D721Med (cell line): ENCODE measurements around the gene MTO1.

Experiments used
- DNase-seq: peaks from one replicate; pipeline ENCODE4 v3.0.0; 2011; ENCODE audit warnings: low spot score; ENCODE audit not compliant: insufficient read length
- FAIRE-seq: peaks from 2 replicates; lab custom pipeline; 2011; peaks lifted over from hg19 to GRCh38; lab: Jason Lieb, UNC
- TF ChIP-seq, protein P1 (sequence below): IDR thresholded peaks from 2 replicates; pipeline ENCODE4 v1.5.1; 2012; ENCODE audit warnings: mild to moderate bottlenecking, control low read depth; ENCODE audit not compliant: insufficient read depth; ENCODE audit errors: missing control alignments

The MTO1 gene

DNA sequence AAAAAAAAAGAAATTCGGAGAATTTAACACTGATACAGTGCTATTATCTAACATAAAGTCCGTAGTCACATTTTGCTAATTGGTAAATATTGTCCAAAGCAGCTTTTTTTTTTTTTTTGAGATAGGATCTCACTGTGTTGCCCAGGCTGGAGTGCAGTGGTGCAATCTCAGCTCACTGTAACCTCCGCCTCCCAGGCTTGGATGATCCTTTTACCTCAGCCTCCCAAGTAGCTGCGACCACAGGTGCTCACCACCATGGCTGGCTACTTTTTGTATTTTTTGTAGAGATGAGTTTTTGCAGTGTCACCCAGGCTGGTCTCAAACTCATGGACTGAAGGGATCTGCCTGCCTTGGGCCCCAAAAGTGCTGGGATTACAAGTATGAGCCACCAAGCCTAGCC, 15.9 kb downstream of the MTO1 start:
- DNase-seq: no peak
- no peak for FAIRE-seq

DNA sequence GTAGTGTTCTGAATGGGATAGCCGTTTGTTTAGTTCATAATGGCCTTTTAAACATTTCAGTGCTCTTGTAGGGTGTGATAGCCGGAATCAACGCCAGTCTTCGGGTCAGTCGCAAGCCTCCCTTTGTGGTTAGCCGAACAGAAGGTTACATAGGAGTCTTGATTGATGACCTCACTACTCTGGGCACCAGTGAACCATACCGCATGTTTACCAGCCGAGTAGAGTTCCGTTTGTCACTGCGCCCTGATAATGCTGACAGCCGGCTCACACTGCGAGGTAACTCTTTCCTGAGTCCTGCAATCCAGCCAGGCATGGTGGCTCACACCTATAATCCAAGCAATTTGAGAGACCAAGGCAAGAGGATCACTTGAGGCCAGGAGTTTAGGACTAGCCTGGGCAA, 20.4 kb downstream of the MTO1 start:
- DNase-seq (no peak), FAIRE-seq (no peak)
- TF ChIP-seq, protein P1, sequence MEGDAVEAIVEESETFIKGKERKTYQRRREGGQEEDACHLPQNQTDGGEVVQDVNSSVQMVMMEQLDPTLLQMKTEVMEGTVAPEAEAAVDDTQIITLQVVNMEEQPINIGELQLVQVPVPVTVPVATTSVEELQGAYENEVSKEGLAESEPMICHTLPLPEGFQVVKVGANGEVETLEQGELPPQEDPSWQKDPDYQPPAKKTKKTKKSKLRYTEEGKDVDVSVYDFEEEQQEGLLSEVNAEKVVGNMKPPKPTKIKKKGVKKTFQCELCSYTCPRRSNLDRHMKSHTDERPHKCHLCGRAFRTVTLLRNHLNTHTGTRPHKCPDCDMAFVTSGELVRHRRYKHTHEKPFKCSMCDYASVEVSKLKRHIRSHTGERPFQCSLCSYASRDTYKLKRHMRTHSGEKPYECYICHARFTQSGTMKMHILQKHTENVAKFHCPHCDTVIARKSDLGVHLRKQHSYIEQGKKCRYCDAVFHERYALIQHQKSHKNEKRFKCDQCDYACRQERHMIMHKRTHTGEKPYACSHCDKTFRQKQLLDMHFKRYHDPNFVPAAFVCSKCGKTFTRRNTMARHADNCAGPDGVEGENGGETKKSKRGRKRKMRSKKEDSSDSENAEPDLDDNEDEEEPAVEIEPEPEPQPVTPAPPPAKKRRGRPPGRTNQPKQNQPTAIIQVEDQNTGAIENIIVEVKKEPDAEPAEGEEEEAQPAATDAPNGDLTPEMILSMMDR: no peak

More for the DNA sequence above, 15.9 kb downstream of the MTO1 start:
- TF ChIP-seq, protein P1: no peak

DNA sequence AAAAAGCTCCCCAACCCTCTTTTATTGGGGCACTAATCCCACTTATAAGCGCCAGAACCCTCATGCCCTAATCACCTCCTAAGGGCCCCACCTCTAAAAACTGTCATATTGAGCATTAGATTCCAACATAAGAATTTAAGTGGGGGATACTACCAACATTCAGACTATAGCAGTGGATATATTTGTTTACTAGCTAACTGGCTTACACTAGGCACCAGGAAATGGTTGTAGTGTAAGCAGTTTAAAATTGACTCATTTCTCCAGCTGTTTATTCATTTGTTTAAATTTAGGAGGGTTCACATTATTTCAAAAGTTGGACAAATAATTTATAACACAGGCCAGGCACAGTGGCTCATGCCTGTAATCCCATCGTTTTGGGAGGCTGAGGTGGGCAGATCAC, 22.9 kb downstream of the MTO1 start:
- FAIRE-seq: no peak
- TF ChIP-seq, protein P1: no peak
- no peak for DNase-seq

DNA sequence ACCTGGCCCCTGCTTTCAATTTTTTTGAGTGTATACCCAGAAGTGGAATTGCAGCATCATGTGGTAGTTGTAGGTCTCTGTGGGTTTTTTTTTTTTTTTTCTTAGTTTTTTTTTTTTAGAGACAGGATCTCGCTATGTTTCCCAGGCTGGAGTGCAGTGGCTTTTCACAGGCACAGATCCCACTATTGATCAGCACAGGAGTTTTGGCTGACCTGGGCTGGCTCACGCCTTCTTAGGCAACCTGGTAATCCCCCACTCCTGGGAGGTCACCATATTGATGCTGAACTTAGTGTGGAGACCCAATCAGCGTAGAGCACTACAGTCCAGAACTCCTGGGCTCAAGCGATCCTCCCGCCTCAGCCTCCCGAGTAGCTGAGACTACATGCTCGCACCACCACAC, 25.9 kb downstream of the MTO1 start:
- no peak for DNase-seq
- TF ChIP-seq, protein P1: no peak
- no peak for FAIRE-seq

DNA sequence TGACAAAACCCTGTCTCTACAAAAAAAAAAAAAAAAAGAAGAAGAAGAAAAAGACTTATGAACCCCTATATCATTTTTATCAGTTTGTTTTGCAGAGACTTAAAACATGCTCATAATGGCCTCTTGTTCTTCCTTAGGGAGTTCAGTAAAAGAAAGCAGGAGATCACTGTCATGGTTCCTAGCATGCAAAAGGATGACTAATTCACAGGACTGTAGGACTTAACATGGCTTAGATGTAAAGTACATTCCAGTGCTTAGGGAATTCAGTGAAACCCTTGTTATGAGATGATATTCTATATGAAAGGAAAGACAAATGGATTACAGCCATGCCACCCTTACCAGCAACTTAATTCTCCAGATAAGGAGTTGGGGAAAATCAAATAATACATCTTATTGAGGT, 29.8 kb downstream of the MTO1 start:
- TF ChIP-seq, protein P1: no peak
- DNase-seq (no peak), FAIRE-seq (no peak)

DNA sequence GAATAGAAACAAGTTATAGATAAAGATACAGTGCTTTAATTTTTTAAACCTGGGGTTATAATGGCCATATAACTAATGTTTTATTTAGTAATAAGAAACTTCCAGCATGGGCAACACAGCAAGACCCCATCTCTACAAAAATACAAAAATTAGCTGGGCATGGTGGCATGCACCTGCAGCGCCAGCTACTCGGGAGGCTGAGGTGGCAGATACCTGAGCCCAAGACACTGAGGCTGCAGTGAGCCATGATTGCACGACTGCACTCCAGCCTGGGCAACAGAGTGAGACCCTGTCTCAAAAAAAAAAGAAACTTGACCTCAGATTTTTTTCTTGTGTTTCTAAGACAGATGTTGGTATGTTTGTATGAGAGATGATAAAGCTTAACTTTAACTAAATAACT, 36.4 kb downstream of the MTO1 start:
- TF ChIP-seq, protein P1: no peak
- FAIRE-seq (no peak), DNase-seq (no peak)

DNA sequence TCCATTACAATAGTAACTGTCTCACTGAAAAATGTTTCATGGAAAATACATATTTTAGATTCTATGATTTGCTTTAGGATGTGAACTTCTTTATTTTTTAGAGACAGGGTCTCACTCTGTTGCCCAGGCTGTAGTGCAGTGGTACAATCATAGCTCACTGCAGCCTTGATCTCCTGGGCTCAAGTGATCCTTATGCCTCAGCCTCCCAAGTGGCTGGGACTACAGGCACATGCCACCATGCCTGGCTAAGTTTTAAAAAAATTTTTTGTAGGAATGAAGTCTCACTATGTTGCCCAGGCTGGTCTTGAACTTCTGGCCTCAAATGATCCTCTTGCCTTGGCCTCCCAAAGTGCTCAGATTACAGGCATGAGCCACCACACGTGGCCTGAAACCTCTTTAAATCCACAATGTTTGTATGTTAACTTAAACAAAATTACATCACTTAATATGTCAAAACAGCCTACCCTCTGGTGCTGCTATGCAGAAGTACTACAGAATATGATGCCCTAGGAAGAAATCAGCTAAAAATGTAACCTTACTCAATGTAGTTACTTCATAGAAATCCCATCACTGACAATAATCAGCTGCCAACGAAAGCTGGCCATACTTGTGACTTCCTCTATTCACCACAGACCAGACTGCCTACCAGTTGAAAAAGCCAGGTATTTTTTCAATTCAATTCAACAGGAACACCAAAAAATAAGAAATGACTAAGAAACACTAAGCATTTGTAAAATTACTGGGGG, 41.7 kb downstream of the MTO1 start:
- TF ChIP-seq, protein P1: no peak
- FAIRE-seq (no peak), DNase-seq (no peak)
